H9 (cell line): ENCODE data around the gene MIGA2. TPM values are rescaled to one million over a fixed set of nuclear protein-coding genes. Genes with fewer than 3 reads are reported as not detected.

Experiments
- DNase-seq: peaks from one replicate; pipeline ENCODE4 v3.0.0-alpha.2; 2017
- H2AFZ ChIP-seq: one replicate; pipeline ENCODE4 v1.6.1; 2013; ENCODE audit warnings: mild to moderate bottlenecking, low read length, control low read depth, moderate library complexity
- H2AK5ac ChIP-seq: 2 replicates; pipeline ENCODE4 v1.6.1; 2013; ENCODE audit warnings: low read length, control low read depth, mixed read lengths; ENCODE audit not compliant: insufficient read length
- H2BK120ac ChIP-seq: one replicate; pipeline ENCODE4 v1.6.1; 2013; ENCODE audit warnings: low read depth, mild to moderate bottlenecking, low read length, control low read depth, inconsistent platforms; ENCODE audit not compliant: poor library complexity, severe bottlenecking
- H2BK12ac ChIP-seq: 2 replicates; pipeline ENCODE4 v1.6.1; 2013; ENCODE audit warnings: low read length, control low read depth, mixed read lengths, low read depth; ENCODE audit not compliant: insufficient read length
- H2BK15ac ChIP-seq: 2 replicates; pipeline ENCODE4 v1.6.1; 2013; ENCODE audit warnings: low read depth, low read length, control low read depth
- H2BK20ac ChIP-seq: one replicate; pipeline ENCODE4 v1.6.1; 2013; ENCODE audit warnings: low read depth, mild to moderate bottlenecking, low read length, control low read depth, inconsistent platforms; ENCODE audit not compliant: poor library complexity, severe bottlenecking
- H2BK5ac ChIP-seq: 2 replicates; pipeline ENCODE4 v1.6.1; 2013; ENCODE audit warnings: low read length, control low read depth, mixed read lengths; ENCODE audit not compliant: insufficient read length
- H3K14ac ChIP-seq: 2 replicates; pipeline ENCODE4 v1.6.1; 2013; ENCODE audit warnings: low read length, control low read depth; ENCODE audit not compliant: insufficient read depth
- H3K18ac ChIP-seq: 2 replicates; pipeline ENCODE4 v1.6.1; 2013; ENCODE audit warnings: low read depth, mild to moderate bottlenecking, mixed read lengths, low read length, control low read depth; ENCODE audit not compliant: insufficient read length
- H3K23ac ChIP-seq: 2 replicates; pipeline ENCODE4 v1.6.1; 2013; ENCODE audit warnings: low read length, control low read depth, mixed read lengths, low read depth; ENCODE audit not compliant: insufficient read length
- H3K23me2 ChIP-seq: 2 replicates; pipeline ENCODE4 v1.6.1; 2013; ENCODE audit warnings: low read depth, mild to moderate bottlenecking, mixed read lengths, low read length, control low read depth; ENCODE audit not compliant: insufficient read length, poor library complexity, severe bottlenecking
- H3K27ac ChIP-seq: 2 replicates; pipeline ENCODE4 v1.5.1; 2013; ENCODE audit warnings: low read length, control low read depth, mixed read lengths, low read depth; ENCODE audit not compliant: insufficient read length
- H3K27me3 ChIP-seq: 2 replicates; pipeline ENCODE4 v1.6.1; 2013; ENCODE audit warnings: low read length, control low read depth, inconsistent platforms; ENCODE audit not compliant: insufficient read depth
- H3K4ac ChIP-seq: 2 replicates; pipeline ENCODE4 v1.6.1; 2013; ENCODE audit warnings: low read depth, mild to moderate bottlenecking, control low read depth, inconsistent platforms, low read length, moderate library complexity
- H3K4me1 ChIP-seq: 2 replicates; pipeline ENCODE4 v1.6.1; 2013; ENCODE audit warnings: low read length, control low read depth, inconsistent platforms; ENCODE audit not compliant: insufficient read depth
- H3K4me2 ChIP-seq: 2 replicates; pipeline ENCODE4 v1.6.1; 2013; ENCODE audit warnings: low read length, control low read depth, mixed read lengths; ENCODE audit not compliant: insufficient read length, insufficient read depth
- H3K56ac ChIP-seq: 2 replicates; pipeline ENCODE4 v1.6.1; 2013; ENCODE audit warnings: low read depth, mild to moderate bottlenecking, mixed read lengths, low read length, control low read depth; ENCODE audit not compliant: insufficient read length
- H3K79me1 ChIP-seq: 2 replicates; pipeline ENCODE4 v1.6.1; 2013; ENCODE audit warnings: low read depth, mild to moderate bottlenecking, moderate library complexity, low read length, control low read depth, inconsistent platforms; ENCODE audit not compliant: insufficient read depth, poor library complexity, severe bottlenecking
- H3K79me2 ChIP-seq: 2 replicates; pipeline ENCODE4 v1.6.1; 2013; ENCODE audit warnings: low read length, control low read depth, inconsistent platforms; ENCODE audit not compliant: insufficient read depth
- H3K9ac ChIP-seq: 2 replicates; pipeline ENCODE4 v1.6.1; 2013; ENCODE audit warnings: low read length, control low read depth, mixed read lengths; ENCODE audit not compliant: insufficient read length; ENCODE audit errors: extremely low read depth
- H3K9me3 ChIP-seq: one replicate; pipeline ENCODE4 v1.6.1; 2013; ENCODE audit warnings: low read depth, low read length, inconsistent platforms; ENCODE audit not compliant: control insufficient read depth
- H3T11ph ChIP-seq: one replicate; pipeline ENCODE4 v1.6.1; 2013; ENCODE audit warnings: mild to moderate bottlenecking, low read length, control low read depth, inconsistent platforms
- H4K20me1 ChIP-seq: one replicate; pipeline ENCODE4 v1.6.1; 2013; ENCODE audit not compliant: control insufficient read depth, insufficient read length, insufficient read depth
- H4K5ac ChIP-seq: 2 replicates; pipeline ENCODE4 v1.6.1; 2013; ENCODE audit warnings: low read depth, mild to moderate bottlenecking, mixed read lengths, low read length, control low read depth; ENCODE audit not compliant: insufficient read length
- H4K8ac ChIP-seq: replicated peaks from 2 replicates; pipeline ENCODE4 v1.6.1; 2013; ENCODE audit warnings: low read length, control low read depth, mixed read lengths, low read depth; ENCODE audit not compliant: insufficient read length
- H4K91ac ChIP-seq: 2 replicates; pipeline ENCODE4 v1.6.1; 2013; ENCODE audit warnings: low read depth, mild to moderate bottlenecking, moderate library complexity, mixed read lengths, low read length, control low read depth; ENCODE audit not compliant: insufficient read length
- H3K27ac Mint-ChIP-seq, 3 experiments: 2 replicates in 2 of 3; 3 replicates in 1 of 3; pipeline ENCODE4 v1.8.0; 2020 to 2021; ENCODE audit warnings: mixed read lengths in 3 of 3, mild to moderate bottlenecking in 1 of 3, moderate library complexity in 1 of 3
- H3K27me3 Mint-ChIP-seq: 2 replicates; pipeline ENCODE4 v1.8.0; 2021; ENCODE audit warnings: low read depth, mild to moderate bottlenecking, moderate library complexity, mixed read lengths
- H3K36me3 Mint-ChIP-seq, 3 experiments: 2 replicates in 2 of 3; 3 replicates in 1 of 3; pipeline ENCODE4 v1.8.0; 2020 to 2021; ENCODE audit warnings: low read depth in 3 of 3, mixed read lengths in 3 of 3; ENCODE audit not compliant: insufficient read depth in 1 of 3
- H3K4me1 Mint-ChIP-seq, 2 experiments: 2 replicates each; pipeline ENCODE4 v1.8.0; 2020; ENCODE audit warnings: mixed read lengths in 2 of 2
- H3K4me3 Mint-ChIP-seq, 2 experiments: 2 replicates in 1 of 2; 3 replicates in 1 of 2; pipeline ENCODE4 v1.8.0; 2020 to 2021; ENCODE audit warnings: mild to moderate bottlenecking in 2 of 2, mixed read lengths in 2 of 2, moderate library complexity in 1 of 2
- H3K9me3 Mint-ChIP-seq, 2 experiments: 2 replicates in 1 of 2; 3 replicates in 1 of 2; pipeline ENCODE4 v1.8.0; 2020; ENCODE audit warnings: mild to moderate bottlenecking in 2 of 2, mixed read lengths in 2 of 2, moderate library complexity in 1 of 2
- WGBS: extraction: QIAGEN DNeasy Blood & Tissue Kit; methylation state at CpG from one replicate; pipeline ENCODE4 v1.1.7; 2013; ENCODE audit warnings: missing lambda C conversion rate, low lambda C conversion rate, mixed read lengths; ENCODE audit not compliant: insufficient read length; ENCODE audit errors: extremely low coverage; 5-methylcytosine and 5-hydroxymethylcytosine counted together
- total RNA-seq: library from RNA; stranded (reverse); gene quantifications from 2 replicates; pipeline ENCODE4 v1.2.1, GENCODE V29; 2021
- TF ChIP-seq, protein P1 (sequence below): fragments of 200-600 bp; sonication (generic); conservative IDR thresholded peaks from 3 replicates; pipeline ENCODE4 v1.8.0; 2021; ENCODE audit warnings: antibody characterized with exemption, mild to moderate bottlenecking

Gene MIGA2
- total RNA-seq, 1 experiment from 2014 or later: 37.8 TPM

DNA sequence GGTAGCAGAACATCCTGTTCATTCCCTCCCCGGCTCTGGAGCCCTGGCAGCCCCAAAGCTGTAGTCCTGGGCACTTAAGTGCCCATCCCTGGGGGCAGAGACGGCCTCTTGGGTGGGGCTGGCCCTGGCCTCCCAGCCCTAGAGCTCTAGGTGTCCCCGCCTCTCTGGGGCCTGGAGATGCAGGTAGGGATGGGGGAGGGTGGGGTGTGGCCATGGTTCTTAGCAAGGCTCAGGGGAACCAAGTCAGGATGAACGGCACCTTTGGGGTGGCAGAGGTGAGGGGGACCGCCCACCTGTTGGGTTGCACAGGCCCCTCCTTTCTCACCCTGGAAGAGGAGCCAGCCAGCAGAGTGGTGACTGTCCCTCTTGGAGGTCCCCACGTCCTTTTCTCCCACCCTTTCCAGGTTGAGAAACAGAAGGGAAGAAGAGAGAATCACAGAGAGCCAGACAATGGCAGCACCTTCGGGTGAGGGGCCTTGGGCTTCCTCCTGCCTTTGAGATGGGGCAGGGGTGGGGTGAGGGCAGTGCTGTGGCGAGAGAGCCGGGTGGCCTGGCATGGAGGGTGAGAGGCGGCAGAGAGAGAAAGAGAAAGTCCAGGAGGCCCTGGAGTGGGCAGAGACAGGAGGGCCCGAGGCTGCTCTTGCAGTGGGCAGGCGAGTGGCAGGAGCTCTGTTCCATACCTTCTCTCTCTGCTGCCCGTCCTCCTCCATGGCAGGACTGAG lies 71.8 kb downstream of the MIGA2 start:
- H3K4me2 ChIP-seq: no peak overlapping the region
- H3K23me2 ChIP-seq: peaks cover 12% of the 10 kb centered on the region
- H3K79me2 ChIP-seq: peaks cover 2% of the 10 kb centered on the region; the same call in 1 of the 2 replicates
- H2BK12ac ChIP-seq: no peak overlapping the region
- H3K9ac ChIP-seq: no peak overlapping the region
- Mint-ChIP-seq H3K27me3 (peaks cover 29% of the 10 kb centered on the region), H3K4me1 (peaks cover 9 to 17% of the 10 kb centered on the region in 2 experiments), H3K4me3 (no peak overlapping the region; a peak in 2 of 5 replicates), H3K27ac (no peak overlapping the region), H3K9me3 (no peaks in the 10 kb centered on the region), H3K36me3 (peaks cover 0 to 4% (median 0%) of the 10 kb centered on the region in 3 experiments; a peak in 1 of 7 replicates)
- H3K79me1 ChIP-seq: no peaks in the 10 kb centered on the region
- no peak overlapping the region for H2BK20ac ChIP-seq
- no peak overlapping the region for H3K56ac ChIP-seq
- H2BK5ac ChIP-seq: no peak overlapping the region
- no peak for DNase-seq
- H2BK120ac ChIP-seq: no peak overlapping the region
- no peak overlapping the region for H3K23ac ChIP-seq
- no peak overlapping the region for H2BK15ac ChIP-seq
- no peaks in the 10 kb centered on the region for H3K9me3 ChIP-seq
- H3K27ac ChIP-seq: no peak overlapping the region
- TF ChIP-seq, protein P1, sequence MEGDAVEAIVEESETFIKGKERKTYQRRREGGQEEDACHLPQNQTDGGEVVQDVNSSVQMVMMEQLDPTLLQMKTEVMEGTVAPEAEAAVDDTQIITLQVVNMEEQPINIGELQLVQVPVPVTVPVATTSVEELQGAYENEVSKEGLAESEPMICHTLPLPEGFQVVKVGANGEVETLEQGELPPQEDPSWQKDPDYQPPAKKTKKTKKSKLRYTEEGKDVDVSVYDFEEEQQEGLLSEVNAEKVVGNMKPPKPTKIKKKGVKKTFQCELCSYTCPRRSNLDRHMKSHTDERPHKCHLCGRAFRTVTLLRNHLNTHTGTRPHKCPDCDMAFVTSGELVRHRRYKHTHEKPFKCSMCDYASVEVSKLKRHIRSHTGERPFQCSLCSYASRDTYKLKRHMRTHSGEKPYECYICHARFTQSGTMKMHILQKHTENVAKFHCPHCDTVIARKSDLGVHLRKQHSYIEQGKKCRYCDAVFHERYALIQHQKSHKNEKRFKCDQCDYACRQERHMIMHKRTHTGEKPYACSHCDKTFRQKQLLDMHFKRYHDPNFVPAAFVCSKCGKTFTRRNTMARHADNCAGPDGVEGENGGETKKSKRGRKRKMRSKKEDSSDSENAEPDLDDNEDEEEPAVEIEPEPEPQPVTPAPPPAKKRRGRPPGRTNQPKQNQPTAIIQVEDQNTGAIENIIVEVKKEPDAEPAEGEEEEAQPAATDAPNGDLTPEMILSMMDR: no peak
- H3K18ac ChIP-seq: no peak overlapping the region
- H2AFZ ChIP-seq: no peak overlapping the region
- H4K91ac ChIP-seq: no peak overlapping the region
- H3K4ac ChIP-seq: no peak overlapping the region
- no peak overlapping the region for H4K8ac ChIP-seq
- no peaks in the 10 kb centered on the region; the same call in 1 of the 2 replicates for H3K27me3 ChIP-seq
- no peaks in the 10 kb centered on the region for H4K20me1 ChIP-seq
- no peak overlapping the region for H3T11ph ChIP-seq
- WGBS: no CpG with 5 or more reads among the region's 13 CpGs
- no peak overlapping the region for H2AK5ac ChIP-seq
- no peaks in the 10 kb centered on the region for H3K4me1 ChIP-seq
- H4K5ac ChIP-seq: no peak overlapping the region
- H3K14ac ChIP-seq: no peak overlapping the region; the same call in 1 of the 2 replicates
